IMR-90 (cell line): ENCODE data around the gene FEM1B. TPM values are rescaled to one million over a fixed set of nuclear protein-coding genes. Genes with fewer than 3 reads are reported as not detected.

ENCODE experiments used
- ATAC-seq: fragments of 200-7000 bp; cut with Tn5 transposase; 2 replicates; pipeline ENCODE4 v1.9.1; 2020; ENCODE audit warnings: low read depth, mild to moderate bottlenecking, moderate library complexity
- BruUV-seq: library from RNA; stranded (reverse); fragments of 400-500 nt; replicated peaks from 2 replicates; lab custom pipeline; 2021; lab: Mats Ljungman, UMichigan
- CTCF ChIA-PET: fragments of 300-600 bp; formaldehyde crosslinking; extraction: SDS; loops from one replicate; lab custom pipeline; 2021; ENCODE audit warnings: antibody characterized with exemption; lab: Yijun Ruan, JAX
- POLR2A ChIA-PET: fragments of 300-600 bp; sonication (Branson Sonifier 250); formaldehyde crosslinking; loops from one replicate; lab custom pipeline; 2022; ENCODE audit warnings: antibody characterized with exemption; ENCODE audit not compliant: unreplicated experiment; lab: Charles Lee
- DNase-seq: peaks from one replicate; pipeline ENCODE4 v3.0.0; 2013
- H2AFZ ChIP-seq: replicated peaks from 2 replicates; pipeline ENCODE3; 2013; ENCODE audit warnings: low read length, mild to moderate bottlenecking; ENCODE audit not compliant: poor library complexity
- H2AK5ac ChIP-seq: 2 replicates; pipeline ENCODE4 v1.6.1; 2013; ENCODE audit warnings: low read depth, low read length, inconsistent platforms
- H2AK9ac ChIP-seq: replicated peaks from 2 replicates; pipeline ENCODE3; 2013; ENCODE audit warnings: mild to moderate bottlenecking, low read depth, low read length, moderate library complexity; ENCODE audit not compliant: poor library complexity
- H2BK120ac ChIP-seq: 2 replicates; pipeline ENCODE4 v1.6.1; 2013; ENCODE audit warnings: low read depth, low read length, inconsistent platforms
- H2BK15ac ChIP-seq: 3 replicates; pipeline ENCODE4 v1.6.1; 2013; ENCODE audit warnings: low read depth, low read length, inconsistent platforms
- H2BK20ac ChIP-seq: 2 replicates; pipeline ENCODE4 v1.6.1; 2013; ENCODE audit warnings: low read depth, mild to moderate bottlenecking, inconsistent platforms, low read length, moderate library complexity
- H2BK5ac ChIP-seq: 2 replicates; pipeline ENCODE4 v1.6.1; 2013; ENCODE audit warnings: mild to moderate bottlenecking, low read depth, low read length, inconsistent platforms; ENCODE audit not compliant: poor library complexity, severe bottlenecking
- H3K14ac ChIP-seq: replicated peaks from 2 replicates; pipeline ENCODE4 v1.6.1; 2013; ENCODE audit warnings: low read depth, low read length, inconsistent platforms
- H3K18ac ChIP-seq: 2 replicates; pipeline ENCODE4 v1.6.1; 2013; ENCODE audit warnings: low read depth, low read length, control low read depth
- H3K23ac ChIP-seq: 2 replicates; pipeline ENCODE4 v1.6.1; 2013; ENCODE audit warnings: low read depth, low read length, inconsistent platforms
- H3K27ac ChIP-seq: 2 replicates; pipeline ENCODE4 v1.5.1; 2013; ENCODE audit warnings: mild to moderate bottlenecking, control low read depth, low read length; ENCODE audit not compliant: insufficient read depth
- H3K27me3 ChIP-seq: 2 replicates; pipeline ENCODE4 v1.6.1; 2013; ENCODE audit warnings: low read length; ENCODE audit not compliant: control insufficient read depth, insufficient read depth
- H3K36me3 ChIP-seq: 2 replicates; pipeline ENCODE4 v1.6.1; 2013; ENCODE audit warnings: low read length, mixed read lengths; ENCODE audit not compliant: control insufficient read depth, insufficient read depth
- H3K4ac ChIP-seq: 2 replicates; pipeline ENCODE4 v1.6.1; 2013; ENCODE audit warnings: low read depth, low read length, inconsistent platforms
- H3K4me1 ChIP-seq: 2 replicates; pipeline ENCODE4 v1.6.1; 2013; ENCODE audit warnings: low read length, mixed read lengths; ENCODE audit not compliant: control insufficient read depth, insufficient read depth
- H3K4me2 ChIP-seq: 2 replicates; pipeline ENCODE4 v1.6.1; 2013; ENCODE audit warnings: low read depth, mild to moderate bottlenecking, control low read depth, low read length, moderate library complexity
- H3K4me3 ChIP-seq: 2 replicates; pipeline ENCODE4 v1.5.1; 2013; ENCODE audit warnings: low read depth, mild to moderate bottlenecking, control low read depth, low read length, moderate library complexity; ENCODE audit not compliant: insufficient read depth
- H3K56ac ChIP-seq: 2 replicates; pipeline ENCODE4 v1.6.1; 2013; ENCODE audit warnings: low read length, inconsistent platforms; ENCODE audit not compliant: insufficient read depth; ENCODE audit errors: extremely low read depth
- H3K79me1 ChIP-seq, 2 experiments: 2 replicates each; pipeline ENCODE4 v1.6.1; 2013; ENCODE audit warnings: low read length in 2 of 2, inconsistent platforms in 1 of 2, low read depth in 1 of 2
- H3K9ac ChIP-seq: 2 replicates; pipeline ENCODE4 v1.6.1; 2013; ENCODE audit warnings: low read depth, low read length, control low read depth
- H3K9me1 ChIP-seq: 2 replicates; pipeline ENCODE4 v1.6.1; 2013; ENCODE audit warnings: low read length, inconsistent platforms; ENCODE audit not compliant: insufficient read depth
- H3K9me3 ChIP-seq: 2 replicates; pipeline ENCODE4 v1.6.1; 2013; ENCODE audit warnings: low read length; ENCODE audit not compliant: control insufficient read depth, insufficient read depth
- H4K20me1 ChIP-seq: 2 replicates; pipeline ENCODE4 v1.6.1; 2013; ENCODE audit warnings: low read length, inconsistent platforms; ENCODE audit not compliant: insufficient read depth
- H4K5ac ChIP-seq: 2 replicates; pipeline ENCODE4 v1.6.1; 2013; ENCODE audit warnings: mild to moderate bottlenecking, low read depth, low read length, control low read depth
- H4K8ac ChIP-seq, 2 experiments: 2 replicates each; pipeline ENCODE4 v1.6.1; 2013; ENCODE audit warnings: low read depth in 2 of 2, low read length in 2 of 2, control low read depth in 1 of 2, inconsistent platforms in 1 of 2
- H4K91ac ChIP-seq: 2 replicates; pipeline ENCODE4 v1.6.1; 2013; ENCODE audit warnings: low read depth, low read length, inconsistent platforms; ENCODE audit not compliant: insufficient read depth
- BHLHE40 ChIP-seq: fragments of 150-350 bp; IDR thresholded peaks from 2 replicates; pipeline ENCODE4 v1.6.1; 2016; ENCODE audit warnings: mild to moderate bottlenecking, low read depth, low read length
- CHD1 ChIP-seq: IDR thresholded peaks from 2 replicates; pipeline ENCODE4 v1.6.1; 2012; ENCODE audit warnings: low read depth, low read length, improper control_type of control experiment
- CTCF ChIP-seq: conservative IDR thresholded peaks from 2 replicates; pipeline ENCODE4 v1.5.1; 2012; ENCODE audit warnings: mild to moderate bottlenecking, low read depth, low read length, improper control_type of control experiment
- ELK1 ChIP-seq: fragments of 150-350 bp; IDR thresholded peaks from 2 replicates; pipeline ENCODE4 v1.6.1; 2016; ENCODE audit warnings: low read depth, mild to moderate bottlenecking, low read length, moderate library complexity, borderline replicate concordance
- FOS ChIP-seq: fragments of 150-350 bp; IDR thresholded peaks from 2 replicates; pipeline ENCODE4 v1.6.1; 2016; ENCODE audit warnings: low read depth, low read length
- MAFK ChIP-seq: IDR thresholded peaks from 2 replicates; pipeline ENCODE4 v1.6.1; 2012; ENCODE audit warnings: low read depth, low read length, improper control_type of control experiment
- MXI1 ChIP-seq: IDR thresholded peaks from 2 replicates; pipeline ENCODE4 v1.6.1; 2012; ENCODE audit warnings: low read depth, mild to moderate bottlenecking, low read length, moderate library complexity, borderline replicate concordance
- NFE2L2 ChIP-seq: fragments of 150-350 bp; IDR thresholded peaks from 2 replicates; pipeline ENCODE4 v1.6.1; 2016; ENCODE audit warnings: low read depth, mild to moderate bottlenecking, low read length
- POLR2A ChIP-seq: IDR thresholded peaks from 2 replicates; pipeline ENCODE4 v1.6.1; 2012; ENCODE audit warnings: mild to moderate bottlenecking, low read depth, low read length
- RAD21 ChIP-seq: IDR thresholded peaks from 2 replicates; pipeline ENCODE4 v1.6.1; 2012; ENCODE audit warnings: low read length, improper control_type of control experiment
- RFX5 ChIP-seq: IDR thresholded peaks from 2 replicates; pipeline ENCODE4 v1.8.0; 2012; ENCODE audit warnings: low read depth, mild to moderate bottlenecking, low read length, moderate library complexity
- WGBS, 2 experiments: methylation state at CpG; one replicate each; pipeline versions ENCODE4 v1.1.5 to v1.1.7; 2013; ENCODE audit warnings: missing lambda C conversion rate in 2 of 2; ENCODE audit not compliant: insufficient read length in 1 of 2; ENCODE audit errors: extremely low coverage in 2 of 2; 5-methylcytosine and 5-hydroxymethylcytosine counted together
- dilution Hi-C: fragments of 300-500 bp; cut with HindIII; formaldehyde crosslinking; loops from one replicate; pipeline ENCODE4 v1.14.3; 2018; ENCODE audit warnings: low sequenced_read_pairs; ENCODE audit not compliant: unreplicated experiment
- in situ Hi-C: fragments of 300-500 bp; cut with MboI; formaldehyde crosslinking; loops from 3 replicates; pipeline ENCODE4 v1.14.3; 2019; ENCODE audit warnings: low sequenced_read_pairs, inconsistent platforms, mixed read lengths
- intact Hi-C: fragments of 100-400 bp; cut with micrococcal nuclease; formaldehyde crosslinking; loops from 2 replicates; pipeline ENCODE4 v1.10.0; 2022
- polyA plus RNA-seq, 3 experiments: library from polyadenylated mRNA; depleted of rRNA; stranded (reverse); fragments of >200 nt; gene quantifications; 2 replicates each; pipeline ENCODE4 v1.2.3, GENCODE V29; 2012; ENCODE audit warnings: low replicate concordance in 1 of 3
- total RNA-seq: library from RNA; depleted of rRNA; stranded (reverse); fragments of >200 nt; gene quantifications from 2 replicates; pipeline ENCODE4 v1.2.3, GENCODE V29; 2012

FEM1B gene
- total and polyA plus RNA-seq, 2 of the 4 experiments (the other 2 are of a cell fraction) = 16.9 to 51.4 TPM

GRCh38 chr15:68289057-68289456, 11.5 kb downstream of the FEM1B start:
- no peak overlapping the region for H2BK15ac ChIP-seq
- H3K9me3 ChIP-seq = peaks cover 3% of the 10 kb centered on the region; the same call in 1 of the 2 replicates
- H3K18ac ChIP-seq = no peak overlapping the region
- POLR2A ChIA-PET = interaction anchor here (0.8 kb wide), 1 partner anchor 36 kb away, joined by 3 read pairs; no protein-coding TSS in a partner anchor
- H3K56ac ChIP-seq = no peak overlapping the region
- no peak overlapping the region for H4K91ac ChIP-seq
- in situ Hi-C loops (no loop called here), dilution Hi-C loops (no loop called here), intact Hi-C loops (no loop called here)
- H2BK20ac ChIP-seq = no peak overlapping the region
- no peak overlapping the region for H3K4me3 ChIP-seq
- no peak overlapping the region for H3K14ac ChIP-seq
- no peak overlapping the region for H3K4me2 ChIP-seq
- peaks cover 83% of the 10 kb centered on the region for H4K20me1 ChIP-seq
- H2AK5ac ChIP-seq = no peak overlapping the region
- no peak overlapping the region for H2BK120ac ChIP-seq
- peaks cover 21% of the 10 kb centered on the region for H3K36me3 ChIP-seq
- H2BK5ac ChIP-seq = no peak overlapping the region
- peaks cover 8% of the 10 kb centered on the region for H3K4me1 ChIP-seq
- H3K79me1 ChIP-seq = peaks cover 17 to 54% of the 10 kb centered on the region in 2 experiments
- CTCF ChIA-PET = interaction anchor here (0.9 kb wide), 1 partner anchor 36 kb away, joined by 3 read pairs; no protein-coding TSS in a partner anchor
- H3K9ac ChIP-seq = no peak overlapping the region
- H3K4ac ChIP-seq = no peak overlapping the region
- DNase-seq (no peak), ATAC-seq (no peak)
- H4K5ac ChIP-seq = no peak overlapping the region
- TF ChIP-seq RAD21 = no peak
- no peak for TF ChIP-seq MAFK
- no peak for TF ChIP-seq RFX5
- no peak for TF ChIP-seq CHD1
- TF ChIP-seq ELK1 = no peak
- no peak for TF ChIP-seq CTCF
- TF ChIP-seq POLR2A = no peak
- no peak for TF ChIP-seq FOS
- TF ChIP-seq BHLHE40 = no peak
- TF ChIP-seq MXI1 = no peak
- TF ChIP-seq NFE2L2 = no peak
- no CpG with 5 or more reads among the region's 2 CpGs for WGBS, 2 experiments
- no peak overlapping the region for H2AK9ac ChIP-seq
- H4K8ac ChIP-seq = no peak overlapping the region
- no peaks in the 10 kb centered on the region for H3K27me3 ChIP-seq
- no peak overlapping the region for H2AFZ ChIP-seq
- BruUV-seq = no TSS peak
- no peak overlapping the region for H3K27ac ChIP-seq
- H3K23ac ChIP-seq = no peak overlapping the region
- H3K9me1 ChIP-seq = peaks cover 11% of the 10 kb centered on the region
